HG03565 (cell line): ENCODE measurements around the gene ARL16.

Experiments
- ATAC-seq: cut with Tn5 transposase; IDR thresholded peaks from one replicate; pipeline ENCODE4 v1.9.1; 2021; ENCODE audit warnings: mild to moderate bottlenecking, moderate library complexity; ENCODE audit not compliant: unreplicated experiment

ARL16 gene

GRCh38 chr17:81713004-81713555 lies 29.5 kb upstream of the ARL16 start:
- ATAC-seq = no peak

DNA sequence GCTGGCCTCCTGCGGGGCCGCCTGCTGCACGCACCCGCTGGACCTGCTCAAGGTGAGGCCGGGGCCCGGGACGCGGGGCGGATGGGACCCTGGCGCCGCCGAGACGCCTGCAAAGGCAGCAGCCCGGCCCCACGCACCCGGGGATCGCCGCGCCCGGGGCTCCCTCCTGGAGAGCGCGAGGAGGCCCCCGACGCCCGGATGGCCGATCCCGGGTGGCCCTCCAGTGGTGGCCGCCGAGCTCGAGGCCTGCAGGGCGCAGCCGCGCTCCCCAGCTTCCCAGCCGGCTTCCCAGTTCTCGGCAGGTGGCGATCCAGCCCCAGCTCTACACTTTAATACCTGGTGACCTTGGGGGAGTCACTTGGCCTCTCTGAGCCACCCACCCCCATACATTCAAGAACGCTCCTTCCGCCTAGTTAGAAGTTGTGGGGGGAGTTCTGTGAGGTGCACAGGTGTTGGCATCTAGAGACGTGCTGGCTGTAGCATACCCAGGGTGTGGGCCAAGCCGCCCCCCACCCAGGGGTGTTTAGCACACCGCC lies 28.9 kb upstream of the ARL16 start:
- peak; percentile 4 for ATAC-seq

GRCh38 chr17:81711814-81712467 lies 28.3 kb upstream of the ARL16 start, which contains the start of gene SLC25A10:
Gene SLC25A10 (plus strand): TSS chr17:81712284. CDS start chr17:81712427, 143 bp downstream.
- peak; percentile 45 for ATAC-seq

DNA sequence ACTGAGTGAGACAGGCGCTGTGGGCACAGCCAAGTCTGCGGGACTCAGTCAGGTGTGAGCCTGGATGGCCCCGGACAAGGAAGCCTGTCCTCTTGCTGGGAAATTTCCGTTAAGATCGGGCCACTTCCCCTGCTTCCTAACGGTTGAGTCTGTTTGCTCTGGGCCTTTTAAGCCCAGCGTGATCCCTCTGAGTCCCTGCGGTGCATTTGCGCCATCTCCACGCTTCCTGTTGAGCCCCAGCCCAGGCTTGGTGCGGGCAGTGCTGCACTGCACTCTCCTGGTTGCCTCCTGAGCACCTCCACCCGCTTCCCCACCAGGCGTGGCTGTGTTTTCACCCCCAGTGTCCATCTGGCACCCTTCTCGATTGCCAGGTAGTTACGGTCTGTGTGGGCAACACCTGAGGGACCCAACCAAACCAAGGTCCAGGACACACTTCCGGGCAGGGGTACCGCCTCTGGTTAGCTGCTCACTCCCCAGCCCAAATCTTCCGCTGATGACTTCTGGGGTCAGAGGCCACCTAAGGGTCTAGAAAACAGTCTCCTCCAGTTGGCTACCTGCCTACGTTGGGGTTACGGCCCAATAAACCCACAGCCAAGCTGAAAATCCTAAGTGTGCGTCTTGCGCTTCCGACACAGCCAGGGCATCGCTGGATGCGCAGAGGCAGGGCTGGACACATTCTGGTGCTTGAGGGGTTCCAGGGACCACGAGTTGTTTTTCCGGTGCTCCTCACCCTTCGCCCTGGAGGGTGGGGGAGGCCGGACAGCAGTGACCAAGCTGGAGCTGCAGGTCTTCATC lies 27.1 kb upstream of the ARL16 start:
- no peak for ATAC-seq

GRCh38 chr17:81708739-81709185 lies 25.2 kb upstream of the ARL16 start:
- no peak for ATAC-seq

DNA sequence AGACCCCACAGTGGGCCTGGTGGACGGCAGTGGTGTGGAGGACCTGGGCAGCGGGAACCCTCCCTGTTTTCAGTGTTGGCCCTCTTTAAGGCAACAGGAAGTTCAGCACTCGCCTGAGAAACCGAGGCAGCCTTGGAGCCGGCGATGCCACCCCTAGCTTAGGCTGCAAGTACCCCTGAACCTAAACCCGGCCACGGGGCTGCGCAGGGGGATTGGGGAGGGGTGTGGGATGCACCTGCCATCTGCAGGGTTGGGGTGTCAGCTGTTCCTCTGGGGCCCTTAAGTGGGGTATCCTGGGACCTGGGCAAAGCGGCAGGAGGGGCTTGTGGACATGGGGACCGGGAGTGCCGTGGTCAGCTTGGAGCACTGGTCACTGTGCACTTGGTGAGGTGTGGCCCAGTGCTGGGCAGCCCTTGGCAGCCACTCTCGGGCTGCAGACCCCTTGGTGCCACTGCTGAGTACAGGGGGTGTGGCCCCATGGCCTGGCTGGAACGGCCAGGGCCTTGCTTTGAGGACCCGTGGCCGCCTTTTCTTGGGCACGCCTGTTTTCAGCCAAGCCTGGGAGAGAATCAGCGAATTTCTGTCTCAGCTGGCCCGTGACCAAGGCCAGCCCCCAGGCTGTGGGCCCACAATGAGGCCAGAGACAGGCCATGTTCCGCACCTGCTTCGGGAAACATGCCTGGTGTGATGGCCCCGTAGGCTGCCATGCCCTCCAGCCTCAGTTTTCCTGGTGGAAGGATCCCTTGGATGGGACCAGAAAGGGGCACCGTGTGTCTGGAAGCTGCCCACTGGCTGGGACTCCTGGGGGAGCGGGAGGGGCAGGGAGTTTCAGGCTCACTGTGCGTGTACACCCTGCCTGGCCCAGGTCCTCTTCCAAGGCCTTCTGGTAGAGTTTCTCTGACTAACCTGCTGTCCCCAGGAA lies 24.4 kb upstream of the ARL16 start:
- ATAC-seq = no peak

DNA sequence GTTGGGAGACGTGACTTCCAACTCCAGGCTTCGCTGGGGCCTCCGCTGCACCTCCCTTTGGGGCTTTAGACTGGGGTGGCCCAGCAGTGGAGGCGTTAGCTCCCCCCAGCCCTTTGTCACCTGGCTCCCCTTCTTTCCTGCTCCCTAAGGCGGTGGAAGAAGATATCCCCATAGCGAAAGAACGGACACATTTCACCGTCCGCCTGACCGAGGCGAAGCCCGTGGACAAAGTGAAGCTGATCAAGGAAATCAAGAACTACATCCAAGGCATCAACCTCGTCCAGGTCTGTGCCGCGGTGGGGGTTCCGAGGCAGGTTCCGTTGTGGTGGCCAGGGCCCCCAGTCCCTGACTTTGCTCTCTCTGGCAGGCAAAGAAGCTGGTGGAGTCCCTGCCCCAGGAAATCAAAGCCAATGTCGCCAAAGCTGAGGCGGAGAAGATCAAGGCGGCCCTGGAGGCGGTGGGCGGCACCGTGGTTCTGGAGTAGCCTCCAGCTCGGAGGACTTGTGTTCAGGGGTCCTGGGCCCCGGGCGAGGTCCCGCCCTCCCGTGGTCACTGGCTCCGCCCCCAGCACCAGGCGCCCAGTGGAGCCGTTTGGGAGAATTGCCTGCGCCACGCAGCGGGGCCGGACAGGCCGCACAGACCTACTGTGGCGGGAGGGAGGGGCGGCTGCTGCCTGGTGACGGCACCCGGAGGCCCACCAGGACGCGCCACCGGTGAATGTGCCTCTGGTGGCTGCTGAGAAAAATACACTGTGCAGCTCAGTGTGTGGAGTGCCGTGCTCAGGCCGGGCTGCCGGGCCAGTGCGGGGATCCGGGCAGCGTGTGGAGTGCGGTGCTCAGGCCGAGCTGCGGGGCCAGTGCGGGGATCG lies 23.4 kb upstream of the ARL16 start:
- no peak for ATAC-seq

DNA sequence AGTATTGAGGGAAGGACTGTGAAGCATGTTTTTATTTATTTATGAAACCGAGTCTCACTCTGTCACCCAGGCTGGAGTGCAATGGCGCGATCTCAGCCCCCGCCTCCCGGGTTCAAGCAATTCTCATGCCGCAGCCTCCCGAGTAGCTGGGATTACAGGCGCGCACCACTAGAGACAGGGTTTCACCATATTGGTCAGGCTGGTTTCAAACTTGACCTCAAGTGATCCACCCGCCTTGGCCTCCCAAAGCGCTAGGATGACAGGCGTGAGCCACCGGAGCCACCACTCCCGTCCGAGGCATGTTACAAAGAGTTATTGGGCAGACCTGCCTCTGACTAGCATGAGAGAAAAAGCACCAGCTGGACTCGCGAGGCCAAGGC lies 22.6 kb upstream of the ARL16 start:
- ATAC-seq = no peak

DNA sequence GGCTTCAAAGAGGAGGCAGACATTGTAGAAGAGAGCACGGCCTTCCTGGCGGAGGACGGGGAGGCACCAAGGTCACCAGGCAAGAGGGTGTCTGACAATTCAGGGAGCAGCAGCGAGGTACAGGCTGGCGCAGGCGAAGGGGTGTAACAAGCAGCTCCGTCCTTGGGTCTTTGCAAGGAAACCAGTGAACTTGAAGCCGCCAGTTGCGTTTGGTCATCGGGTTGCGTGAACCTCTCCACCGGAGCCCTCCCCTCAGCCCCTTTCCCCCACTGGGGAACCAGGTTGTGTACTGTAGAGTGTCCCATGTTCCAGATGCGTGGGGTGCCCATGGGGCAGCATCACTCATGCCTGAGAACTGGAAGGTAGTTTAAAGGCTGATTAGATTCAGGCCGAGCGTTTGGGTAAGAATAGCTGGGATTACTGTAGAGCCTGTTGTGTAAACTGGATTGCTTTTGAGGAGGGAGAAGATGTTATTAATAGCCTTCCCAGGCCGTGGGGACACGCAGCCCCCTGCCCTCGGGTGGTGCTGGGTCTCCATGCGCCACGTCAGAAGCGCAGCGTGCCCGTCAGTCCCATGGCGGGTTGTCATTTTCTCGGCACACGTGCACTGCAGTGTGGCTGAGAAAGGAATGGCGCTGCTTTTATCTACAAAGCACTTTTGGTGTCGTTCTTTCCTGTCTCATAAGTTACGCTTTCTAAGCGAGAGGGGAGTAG lies 22.1 kb upstream of the ARL16 start:
- ATAC-seq = no peak

DNA sequence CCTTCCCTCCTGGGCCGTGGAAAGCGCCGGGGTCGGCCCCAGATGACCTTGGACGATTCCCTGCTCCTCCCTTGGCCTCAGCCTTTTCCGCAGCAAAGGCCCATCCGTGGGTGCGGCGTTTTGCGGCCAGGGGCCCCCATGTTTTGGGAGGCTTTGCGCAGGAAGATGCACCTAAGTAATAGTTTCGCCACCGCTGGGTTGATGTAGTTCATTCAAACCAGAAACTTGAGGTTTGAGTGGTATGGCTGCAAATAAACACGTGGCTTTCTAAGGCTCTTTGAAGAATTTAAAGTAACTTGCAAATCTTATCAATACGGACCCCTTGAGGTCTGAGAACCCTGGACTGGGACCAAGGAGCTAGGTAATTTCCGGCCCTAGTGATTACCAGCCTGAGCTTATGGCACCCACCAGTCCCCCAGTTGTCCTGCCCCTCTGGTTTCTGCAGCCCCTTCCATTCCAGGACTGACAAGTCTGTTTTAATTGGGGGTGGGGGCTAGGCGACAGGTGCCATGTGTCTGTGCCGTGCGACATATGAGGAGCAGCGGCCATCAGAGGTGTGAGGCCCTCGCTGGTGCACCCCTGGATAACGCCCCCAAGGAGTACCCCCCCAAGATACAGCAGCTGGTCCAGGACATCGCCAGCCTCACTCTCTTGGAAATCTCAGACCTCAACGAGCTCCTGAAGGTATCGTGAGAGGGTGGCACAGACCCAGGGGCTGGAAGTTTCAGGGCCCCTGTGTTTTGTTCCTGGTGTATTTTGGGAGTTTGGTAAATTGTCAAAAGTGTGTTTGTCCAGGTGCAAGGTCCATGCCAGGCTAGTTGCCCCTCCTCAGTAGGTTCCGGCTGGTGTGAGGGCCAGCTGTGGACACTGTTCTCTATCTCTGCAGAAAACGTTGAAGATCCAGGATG lies 20.4 kb upstream of the ARL16 start:
- no peak for ATAC-seq

- peak; percentile 76 for ATAC-seq
Measured at GRCh38 chr17:81702934-81703746, 19.5 kb upstream of the ARL16 start, which contains the start of gene MRPL12. Gene MRPL12 (plus strand): TSS chr17:81703367. CDS start chr17:81703502, 135 bp downstream.

- ATAC-seq = no peak
Measured at GRCh38 chr17:81701288-81702071, 17.9 kb upstream of the ARL16 start.

DNA sequence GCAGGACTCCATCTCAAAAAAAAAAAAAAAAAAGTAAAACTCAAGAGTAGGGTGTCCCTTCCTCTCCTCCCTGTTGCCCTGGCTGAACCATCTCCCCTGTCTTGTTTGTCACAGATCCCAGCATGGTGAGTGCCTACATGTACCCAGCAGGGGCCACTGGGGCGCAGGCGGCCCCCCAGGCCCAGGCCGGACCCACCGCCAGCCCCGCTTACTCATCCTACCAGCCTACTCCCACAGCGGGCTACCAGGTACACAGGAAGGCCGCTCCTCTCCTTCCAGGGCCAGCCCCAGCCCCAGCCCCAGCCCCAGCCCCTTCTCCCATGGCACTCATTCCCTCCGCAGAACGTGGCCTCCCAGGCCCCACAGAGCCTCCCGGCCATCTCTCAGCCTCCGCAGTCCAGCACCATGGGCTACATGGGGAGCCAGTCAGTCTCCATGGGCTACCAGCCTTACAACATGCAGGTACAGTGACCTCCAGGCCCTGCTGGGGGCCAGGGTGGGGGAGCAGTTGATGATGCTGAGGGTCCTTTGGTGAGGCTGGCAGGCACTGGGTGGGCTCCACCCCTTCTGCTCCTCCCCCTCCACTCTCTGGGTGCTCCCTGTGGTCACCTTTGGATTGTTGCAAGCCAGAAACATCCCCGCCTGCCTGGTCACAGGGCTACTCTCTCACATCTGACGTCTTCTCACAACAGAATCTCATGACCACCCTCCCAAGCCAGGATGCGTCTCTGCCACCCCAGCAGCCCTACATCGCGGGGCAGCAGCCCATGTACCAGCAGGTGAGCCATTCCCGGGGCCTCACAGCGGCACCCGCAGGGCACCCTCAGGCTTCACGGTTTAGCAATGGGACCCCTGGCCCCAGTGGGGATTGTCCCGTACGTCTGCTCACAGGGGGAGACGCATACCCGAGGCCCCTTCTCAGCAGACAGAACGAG lies 17.0 kb upstream of the ARL16 start:
- ATAC-seq = no peak

GRCh38 chr17:81697261-81698044 lies 13.9 kb upstream of the ARL16 start:
- ATAC-seq = no peak
